ENCODE measurements around the gene ASB7.
"Not testable (repeated sequence)": the region's sequence is repeated elsewhere in the genome, so short reads cannot be mapped to it uniquely, and the experiment has no call there.

ASB7 gene, protein sequence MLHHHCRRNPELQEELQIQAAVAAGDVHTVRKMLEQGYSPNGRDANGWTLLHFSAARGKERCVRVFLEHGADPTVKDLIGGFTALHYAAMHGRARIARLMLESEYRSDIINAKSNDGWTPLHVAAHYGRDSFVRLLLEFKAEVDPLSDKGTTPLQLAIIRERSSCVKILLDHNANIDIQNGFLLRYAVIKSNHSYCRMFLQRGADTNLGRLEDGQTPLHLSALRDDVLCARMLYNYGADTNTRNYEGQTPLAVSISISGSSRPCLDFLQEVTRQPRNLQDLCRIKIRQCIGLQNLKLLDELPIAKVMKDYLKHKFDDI

DNA sequence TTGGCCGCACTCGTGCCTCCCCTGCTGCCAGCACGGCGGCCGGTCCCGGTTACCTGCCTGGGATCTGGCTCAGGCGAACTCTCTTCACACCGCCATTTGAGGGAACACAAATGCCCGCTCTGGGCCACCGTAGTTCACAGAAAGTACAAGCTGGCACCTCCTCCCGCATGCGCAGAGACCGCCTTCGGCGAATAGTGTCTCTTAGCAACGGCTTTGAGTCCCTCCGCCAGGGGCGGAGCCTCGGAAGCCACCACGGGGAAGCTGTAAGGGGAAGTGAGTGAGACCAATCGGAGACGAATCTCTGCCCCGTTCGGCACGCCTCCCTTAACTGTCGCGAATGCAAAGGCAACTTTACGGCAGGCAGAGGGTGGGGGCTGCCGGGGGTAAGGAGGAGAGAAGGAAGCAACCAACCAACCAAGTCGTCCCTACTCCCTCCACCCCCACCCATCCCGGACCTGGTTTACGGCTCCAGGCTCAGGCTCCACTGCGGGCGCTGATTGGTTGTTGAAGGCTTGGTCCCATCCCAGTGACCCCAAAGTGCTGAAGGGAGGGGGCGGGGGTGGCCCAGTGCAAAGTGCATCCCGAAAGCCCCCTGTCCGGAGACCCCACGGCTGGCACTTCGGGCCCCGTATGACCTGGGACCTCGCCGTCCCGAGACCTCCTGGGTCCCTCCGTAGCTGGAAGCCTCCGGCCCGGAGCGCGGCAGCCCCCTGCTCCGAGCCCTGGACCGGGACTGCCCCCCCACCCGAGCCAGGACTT is at the start of gene ASB7, which contains the start of gene LINS1:
Gene ASB7, plus strand, starts transcription at position 526 of the 759 bp plus-strand sequence. CDS start 9,628 bp downstream, outside the sequence.
Gene LINS1, minus strand, starts transcription at position 121 of the 759 bp plus-strand sequence. CDS start 21,342 bp downstream, outside the sequence.
- DNase-seq, result peak; percentile 71

GRCh38 chr15:100553468-100553867 is 48.9 kb upstream of the ASB7 start:
- no peak for DNase-seq

DNA sequence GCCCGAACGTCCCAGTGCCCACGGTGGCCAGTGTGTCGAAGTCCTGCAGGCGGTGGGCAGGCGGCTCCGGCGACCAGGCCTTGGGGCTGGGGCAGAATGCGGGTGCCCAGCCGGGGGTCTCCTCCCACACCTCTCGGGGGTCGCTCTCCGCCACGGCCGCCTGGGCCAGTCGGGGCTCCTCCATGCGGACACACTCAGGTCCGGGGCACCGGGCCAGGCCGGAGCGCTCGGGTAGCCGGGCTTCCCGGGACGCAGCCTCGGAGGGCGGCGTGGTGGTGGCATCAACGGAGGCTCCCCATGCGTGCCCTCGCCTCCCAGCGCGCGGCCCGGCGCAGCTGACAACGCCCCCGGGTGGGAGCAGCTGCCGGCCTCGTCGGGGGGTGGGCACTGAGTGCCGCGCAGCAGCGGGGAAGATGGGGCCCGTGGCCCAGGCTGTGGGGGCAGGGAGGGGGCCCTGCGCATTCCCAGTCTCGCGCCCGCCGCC is 43.6 kb upstream of the ASB7 start:
- DNase-seq, result no peak

- DNase-seq, result no peak
Measured at GRCh38 chr15:100559330-100559729, 43.1 kb upstream of the ASB7 start.

GRCh38 chr15:100560323-100560722 is 42.1 kb upstream of the ASB7 start:
- DNase-seq, result no peak

DNA sequence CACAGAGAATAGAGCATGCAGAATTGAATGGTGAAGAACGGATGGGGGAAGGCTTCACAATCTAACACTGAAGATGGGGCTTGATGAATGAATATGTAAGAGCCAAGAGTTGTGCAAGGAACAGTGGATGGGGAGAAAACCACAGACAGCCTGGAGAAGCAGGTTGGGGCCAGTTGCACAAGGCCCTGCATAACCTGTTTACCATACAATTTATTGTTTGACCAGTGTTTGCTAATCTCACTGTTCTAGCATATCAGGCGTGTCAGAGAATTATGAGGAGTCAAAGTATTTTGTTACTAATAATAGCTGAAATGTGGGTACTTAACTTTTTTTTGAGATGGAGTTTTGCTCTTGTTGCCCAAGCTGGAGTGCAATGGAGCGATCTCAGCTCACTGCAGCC is 36.8 kb upstream of the ASB7 start:
- DNase-seq, result no peak

- DNase-seq, result no peak
Measured at GRCh38 chr15:100566850-100567628, 35.4 kb upstream of the ASB7 start.

- no peak for DNase-seq
Measured at GRCh38 chr15:100569391-100569790, 33.0 kb upstream of the ASB7 start.

GRCh38 chr15:100570275-100570674 is 32.1 kb upstream of the ASB7 start:
- no peak for DNase-seq

DNA sequence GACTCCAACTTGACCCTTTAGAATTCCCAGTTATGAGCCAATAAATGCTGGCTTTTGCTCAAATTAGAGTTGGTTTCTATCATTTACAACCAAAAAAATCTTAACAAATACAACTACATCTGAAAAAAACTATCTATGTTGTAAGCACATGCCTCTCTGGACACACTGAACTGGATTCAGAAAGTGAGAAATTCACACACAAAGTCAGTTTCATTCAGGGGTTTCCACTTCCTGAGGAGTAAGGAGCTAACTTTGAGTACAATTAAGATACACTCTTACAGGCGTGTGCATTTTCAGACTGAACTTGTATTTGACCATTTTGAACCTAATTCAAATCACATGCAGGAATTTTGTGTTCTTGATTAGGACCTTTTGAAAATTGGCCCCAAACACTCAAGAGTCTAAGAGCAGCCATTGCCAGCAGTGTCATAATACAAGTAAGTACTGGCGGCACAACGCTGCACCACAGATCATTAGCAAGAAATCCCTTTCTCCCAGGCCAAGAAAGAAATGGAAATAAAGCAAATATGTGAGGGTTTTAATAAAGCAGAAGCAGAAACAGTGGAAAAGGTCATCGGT is 31.6 kb upstream of the ASB7 start:
- DNase-seq, result no peak

DNA sequence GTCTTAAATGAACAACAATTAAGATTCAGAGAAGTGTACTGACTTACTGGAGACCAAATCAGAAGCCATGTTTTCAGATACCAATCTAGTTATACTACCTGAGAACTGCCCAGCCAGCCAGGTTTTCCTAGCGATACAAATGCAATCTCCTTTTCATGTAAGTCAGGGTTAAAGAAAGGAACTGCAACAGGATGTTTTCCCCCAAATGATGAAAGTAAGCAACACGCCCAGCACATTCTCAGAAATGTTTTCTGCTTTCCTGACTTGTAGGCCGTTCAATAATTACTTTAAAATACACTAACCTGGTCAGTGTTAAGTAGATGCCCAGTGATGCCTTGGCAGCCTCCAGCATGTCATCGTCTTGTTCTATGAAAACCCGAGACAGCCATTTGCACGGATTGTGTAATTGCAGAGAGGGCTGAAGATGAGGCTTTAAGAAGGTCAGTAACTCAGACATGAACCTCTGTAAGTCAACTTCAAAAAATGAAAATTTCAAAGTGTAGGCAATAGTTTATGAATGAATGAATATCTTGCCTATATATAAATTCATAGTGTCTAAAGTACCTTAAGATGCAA is 30.7 kb upstream of the ASB7 start:
- DNase-seq, result no peak

- no peak for DNase-seq
Measured at GRCh38 chr15:100572362-100572983, 29.9 kb upstream of the ASB7 start.

DNA sequence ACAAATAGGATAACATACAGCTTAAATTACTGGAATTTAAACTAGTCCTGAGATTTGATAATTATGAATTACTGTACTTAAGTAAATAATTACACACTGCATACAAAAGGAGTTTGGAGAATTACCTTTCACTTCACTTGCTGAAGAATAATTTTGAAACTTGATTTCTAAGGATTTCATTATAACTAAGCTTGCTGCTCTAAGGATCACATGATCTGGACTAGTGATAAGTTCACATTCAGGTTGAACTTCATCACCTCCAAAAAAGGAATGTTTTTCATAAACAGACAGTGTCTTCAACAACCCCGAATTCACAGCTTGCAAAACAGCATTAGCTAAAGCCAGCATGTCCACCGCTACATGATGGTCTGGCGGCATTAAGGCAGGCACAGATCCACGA is 28.9 kb upstream of the ASB7 start:
- DNase-seq, result no peak

- DNase-seq, result no peak
Measured at GRCh38 chr15:100580414-100580813, 22.0 kb upstream of the ASB7 start.

- DNase-seq, result no peak
Measured at GRCh38 chr15:100588638-100589242, 13.6 kb upstream of the ASB7 start.

DNA sequence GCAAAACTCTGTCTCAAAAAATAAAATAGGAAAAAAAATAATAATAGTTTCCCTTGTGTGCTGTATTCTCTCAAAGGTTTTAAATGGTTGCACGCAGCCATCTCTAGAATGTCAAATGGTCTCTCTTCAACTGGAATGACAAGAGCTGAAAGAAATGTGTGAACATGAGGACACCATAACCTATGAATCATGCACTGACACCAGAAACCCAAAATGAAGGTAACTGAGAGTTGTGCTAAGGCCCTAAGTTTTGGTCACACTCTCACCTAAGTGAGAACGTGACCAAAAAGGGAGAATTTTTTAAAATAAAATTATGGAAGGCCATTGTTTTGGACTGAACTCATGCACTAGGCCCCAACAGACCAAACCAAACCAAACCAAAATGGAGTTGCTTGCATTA is 11.2 kb upstream of the ASB7 start:
- DNase-seq, result not testable (repeated sequence)

- no peak for DNase-seq
Measured at GRCh38 chr15:100591835-100592234, 10.6 kb upstream of the ASB7 start.

DNA sequence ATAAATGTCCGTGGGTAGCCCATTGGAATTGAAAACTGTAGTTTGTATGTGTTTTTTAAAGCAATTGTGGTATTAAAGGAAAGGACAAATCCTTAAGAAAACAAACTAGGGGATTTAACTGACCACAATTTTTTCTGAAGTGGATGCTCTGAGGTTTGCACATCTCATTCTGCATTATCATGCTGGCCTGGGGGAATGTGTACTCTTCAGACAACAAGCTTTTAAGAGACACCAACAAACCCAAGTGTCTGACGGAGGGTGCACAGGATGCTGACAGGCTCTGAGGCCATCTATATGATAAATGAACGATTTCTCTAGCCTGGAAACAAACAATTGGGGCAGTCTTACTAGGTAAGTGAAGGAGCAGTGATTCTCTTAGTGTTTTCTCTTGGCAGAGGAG is 9.5 kb upstream of the ASB7 start:
- peak; percentile 6 for DNase-seq

DNA sequence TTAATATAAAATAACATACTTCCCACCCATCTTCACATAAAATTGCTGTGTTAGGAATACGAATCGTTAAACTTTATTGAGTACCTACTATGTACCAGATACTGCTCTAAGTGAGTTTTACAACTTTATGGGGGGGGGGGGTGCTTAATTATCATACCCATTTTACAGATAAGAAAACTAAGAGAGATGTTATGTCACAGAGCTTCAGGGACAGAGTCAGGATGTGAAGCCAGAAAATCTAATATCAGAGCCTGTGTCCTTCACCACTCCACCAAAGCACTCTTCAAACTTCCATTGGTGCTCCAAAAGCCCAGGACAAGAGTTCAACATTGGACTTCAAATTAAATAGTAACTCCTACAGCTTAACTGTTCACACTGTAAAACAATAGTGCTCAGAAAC is 9.0 kb upstream of the ASB7 start:
- no peak for DNase-seq

GRCh38 chr15:100595964-100596363 is 6.4 kb upstream of the ASB7 start:
- DNase-seq, result no peak

DNA sequence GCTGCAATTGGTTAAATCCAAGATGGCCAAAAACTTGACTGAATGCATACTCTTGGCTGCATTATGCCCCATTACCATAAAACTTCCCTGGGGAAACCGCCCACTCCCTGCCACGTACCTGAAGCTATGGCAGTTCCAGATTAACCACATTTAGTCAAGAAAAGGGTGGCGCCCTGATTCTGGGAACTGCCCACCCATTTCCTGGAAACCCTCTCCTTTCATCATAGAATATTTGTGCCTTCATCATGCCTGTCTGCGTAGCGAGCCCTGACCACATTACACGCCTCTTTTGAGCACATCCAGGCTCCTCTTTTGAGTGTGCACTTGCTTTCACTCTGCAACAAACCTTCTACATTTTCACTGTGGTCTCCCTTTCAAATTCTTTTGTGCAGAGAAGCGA is 5.6 kb upstream of the ASB7 start:
- no peak for DNase-seq

- DNase-seq, result no peak
Measured at GRCh38 chr15:100597862-100598261, 4.5 kb upstream of the ASB7 start.
